Hepatocyte (in vitro differentiated cells): ENCODE data around the gene CELF4. TPM values are rescaled to one million over a fixed set of nuclear protein-coding genes. Genes with fewer than 3 reads are reported as not detected.
A peak's percentile ranks its signal among the peaks of the same experiment; 100 is the strongest.

Experiments used
- DNase-seq: peaks from one replicate; pipeline ENCODE4 v3.0.0-alpha.2; 2016; ENCODE audit warnings: low spot score
- H2AFZ ChIP-seq: fragments of 200-600 bp; sonication (generic); 2 replicates; pipeline ENCODE4 v1.6.0; 2016; ENCODE audit warnings: antibody characterized with exemption, mild to moderate bottlenecking
- H3K27ac ChIP-seq: fragments of 200-600 bp; sonication (generic); 2 replicates; pipeline ENCODE4 v1.5.1; 2016; ENCODE audit warnings: mild to moderate bottlenecking
- H3K27me3 ChIP-seq: fragments of 200-600 bp; sonication (generic); 2 replicates; pipeline ENCODE4 v1.6.1; 2016
- H3K36me3 ChIP-seq: fragments of 200-600 bp; sonication (generic); replicated peaks from 2 replicates; pipeline ENCODE4 v1.5.1; 2016; ENCODE audit warnings: low read depth; ENCODE audit not compliant: insufficient read depth
- H3K4me1 ChIP-seq: fragments of 200-600 bp; sonication (generic); 2 replicates; pipeline ENCODE4 v1.5.1; 2016; ENCODE audit warnings: mild to moderate bottlenecking, moderate library complexity; ENCODE audit not compliant: insufficient read depth
- H3K4me2 ChIP-seq: fragments of 200-600 bp; sonication (generic); 2 replicates; pipeline ENCODE4 v1.6.0; 2016
- H3K4me3 ChIP-seq: fragments of 200-600 bp; sonication (generic); 2 replicates; pipeline ENCODE4 v1.5.1; 2016; ENCODE audit warnings: mild to moderate bottlenecking
- H3K79me2 ChIP-seq: fragments of 200-600 bp; sonication (generic); 2 replicates; pipeline ENCODE4 v1.6.0; 2017; ENCODE audit warnings: mild to moderate bottlenecking
- H3K9me2 ChIP-seq: fragments of 200-600 bp; sonication (generic); replicated peaks from 2 replicates; pipeline ENCODE4 v1.6.0; 2017; ENCODE audit warnings: mild to moderate bottlenecking; ENCODE audit not compliant: insufficient read depth
- H3K9me3 ChIP-seq: fragments of 200-600 bp; sonication (generic); 2 replicates; pipeline ENCODE4 v1.5.1; 2016; ENCODE audit warnings: low read depth, mild to moderate bottlenecking
- H4K20me1 ChIP-seq: fragments of 200-600 bp; sonication (generic); 2 replicates; pipeline ENCODE4 v1.6.0; 2016; ENCODE audit warnings: mild to moderate bottlenecking; ENCODE audit not compliant: insufficient read depth, poor library complexity, severe bottlenecking
- EZH2 ChIP-seq: fragments of 200-600 bp; sonication (generic); IDR thresholded peaks from 2 replicates; pipeline ENCODE4 v1.6.1; 2016; ENCODE audit warnings: antibody characterized with exemption, mild to moderate bottlenecking, borderline replicate concordance
- EZH2phosphoT487 ChIP-seq: fragments of 200-600 bp; sonication (generic); IDR thresholded peaks from one replicate; pipeline ENCODE4 v1.6.1; 2018; ENCODE audit warnings: antibody characterized with exemption, mild to moderate bottlenecking, low read depth, moderate library complexity; ENCODE audit not compliant: unreplicated experiment, severe bottlenecking
- WGBS: methylation state at CpG from one replicate; pipeline ENCODE4 v1.1.6; 2016; ENCODE audit warnings: low lambda C conversion rate; ENCODE audit errors: missing lambda C conversion rate; 5-methylcytosine and 5-hydroxymethylcytosine counted together
- polyA plus RNA-seq: library from polyadenylated mRNA; unstranded; fragments of >200 nt; fragmentation: Nextera tagmentation; extraction: Ambion mirVana; gene quantifications from 2 replicates; pipeline ENCODE4 v1.2.1, GENCODE V29; 2016
- total RNA-seq: library from RNA; depleted of rRNA; stranded (reverse); fragments of >200 nt; gene quantifications from 2 replicates; pipeline ENCODE4 v1.2.3, GENCODE V29; 2014
- TF ChIP-seq, protein P1 (sequence below): fragments of 200-600 bp; sonication (generic); IDR thresholded peaks from 2 replicates; pipeline ENCODE4 v1.5.1; 2016; ENCODE audit warnings: antibody characterized with exemption, mild to moderate bottlenecking; ENCODE audit not compliant: poor library complexity

The CELF4 gene
- total and polyA plus RNA-seq, 2 experiments from 2014 or later = 1.3 to 2.9 TPM

DNA sequence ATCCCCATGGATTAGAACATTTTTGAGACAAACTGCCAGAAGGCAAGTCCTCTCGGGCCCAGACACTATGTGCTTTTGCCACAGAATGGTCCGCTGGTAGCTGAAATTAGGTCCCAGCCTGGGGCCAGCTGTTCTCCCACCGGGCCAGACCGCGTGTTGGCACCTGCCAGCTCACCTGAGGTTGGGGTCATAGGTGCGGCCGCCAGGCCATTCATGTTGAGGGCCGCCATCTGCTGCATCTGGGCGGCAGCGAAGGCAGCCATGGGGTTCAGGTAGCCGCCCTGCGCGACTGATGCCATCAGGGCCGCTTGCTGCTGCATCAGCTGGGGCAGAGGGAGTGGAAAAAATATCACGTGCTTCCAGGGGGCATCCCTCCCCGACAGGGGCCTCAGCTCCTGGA is 292.8 kb downstream of the CELF4 start:
- TF ChIP-seq, protein P1, sequence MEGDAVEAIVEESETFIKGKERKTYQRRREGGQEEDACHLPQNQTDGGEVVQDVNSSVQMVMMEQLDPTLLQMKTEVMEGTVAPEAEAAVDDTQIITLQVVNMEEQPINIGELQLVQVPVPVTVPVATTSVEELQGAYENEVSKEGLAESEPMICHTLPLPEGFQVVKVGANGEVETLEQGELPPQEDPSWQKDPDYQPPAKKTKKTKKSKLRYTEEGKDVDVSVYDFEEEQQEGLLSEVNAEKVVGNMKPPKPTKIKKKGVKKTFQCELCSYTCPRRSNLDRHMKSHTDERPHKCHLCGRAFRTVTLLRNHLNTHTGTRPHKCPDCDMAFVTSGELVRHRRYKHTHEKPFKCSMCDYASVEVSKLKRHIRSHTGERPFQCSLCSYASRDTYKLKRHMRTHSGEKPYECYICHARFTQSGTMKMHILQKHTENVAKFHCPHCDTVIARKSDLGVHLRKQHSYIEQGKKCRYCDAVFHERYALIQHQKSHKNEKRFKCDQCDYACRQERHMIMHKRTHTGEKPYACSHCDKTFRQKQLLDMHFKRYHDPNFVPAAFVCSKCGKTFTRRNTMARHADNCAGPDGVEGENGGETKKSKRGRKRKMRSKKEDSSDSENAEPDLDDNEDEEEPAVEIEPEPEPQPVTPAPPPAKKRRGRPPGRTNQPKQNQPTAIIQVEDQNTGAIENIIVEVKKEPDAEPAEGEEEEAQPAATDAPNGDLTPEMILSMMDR = no peak
- TF ChIP-seq EZH2phosphoT487 (no peak), EZH2 (no peak)
- Histone ChIP-seq H3K36me3 (no peaks in the 10 kb centered on the region), H3K27me3 (no peaks in the 10 kb centered on the region), H3K9me3 (no peaks in the 10 kb centered on the region), H3K79me2 (no peaks in the 10 kb centered on the region), H3K9me2 (no peaks in the 10 kb centered on the region), H3K4me2 (no peak overlapping the region), H4K20me1 (no peaks in the 10 kb centered on the region), H2AFZ (no peak overlapping the region), H3K27ac (no peak overlapping the region), H3K4me3 (no peak overlapping the region), H3K4me1 (no peaks in the 10 kb centered on the region)
- WGBS = 90% methylated on average over 16 of the region's 16 CpGs
- no peak for DNase-seq

DNA sequence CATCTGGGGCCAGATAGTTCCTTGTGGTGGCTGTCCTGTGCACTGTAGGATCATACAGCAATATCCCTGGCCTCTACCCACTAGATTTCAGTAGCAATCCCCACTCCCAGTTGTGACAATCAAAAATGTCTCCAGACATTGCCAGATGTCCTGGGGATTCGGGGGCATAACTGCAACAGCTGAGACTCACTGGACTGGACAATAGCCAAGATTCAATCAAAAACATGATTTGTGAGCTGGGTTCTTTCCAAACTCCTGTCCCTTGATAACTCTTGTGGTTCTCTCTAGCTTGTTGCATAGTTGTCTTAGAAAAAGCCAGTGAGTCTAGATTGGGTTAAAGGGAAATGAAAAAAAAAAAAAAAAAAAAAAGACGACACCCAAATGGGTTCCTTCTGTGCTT is 293.4 kb downstream of the CELF4 start:
- Histone ChIP-seq H3K9me3 (no peaks in the 10 kb centered on the region), H3K4me3 (no peak overlapping the region), H3K4me1 (no peaks in the 10 kb centered on the region), H3K36me3 (no peaks in the 10 kb centered on the region), H4K20me1 (no peaks in the 10 kb centered on the region), H2AFZ (no peak overlapping the region), H3K79me2 (no peaks in the 10 kb centered on the region), H3K9me2 (no peaks in the 10 kb centered on the region), H3K4me2 (no peak overlapping the region), H3K27ac (no peak overlapping the region), H3K27me3 (no peaks in the 10 kb centered on the region)
- 67% methylated on average over 2 of the region's 2 CpGs for WGBS
- TF ChIP-seq, protein P1 = no peak
- TF ChIP-seq EZH2phosphoT487 = no peak
- no peak for TF ChIP-seq EZH2
- DNase-seq = no peak

DNA sequence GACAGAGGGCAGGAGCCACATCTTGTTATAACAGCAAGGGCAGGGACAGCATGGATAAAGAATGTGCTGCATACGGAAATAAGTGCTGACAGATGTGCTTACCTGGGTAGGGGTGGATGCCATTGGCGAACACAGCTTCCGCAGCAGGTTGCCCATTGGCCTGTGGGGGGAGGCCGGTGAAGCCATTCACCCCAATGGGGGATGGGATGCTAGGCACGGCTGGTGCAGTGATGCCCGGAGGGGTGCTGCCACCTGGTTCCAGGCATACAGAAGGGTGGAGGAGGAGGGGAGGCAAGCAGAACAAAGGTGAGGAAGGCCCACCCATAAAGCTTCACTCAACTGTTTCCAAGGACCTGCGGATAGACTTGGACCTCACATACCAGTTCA is 294.9 kb downstream of the CELF4 start:
- Histone ChIP-seq H3K9me2 (no peaks in the 10 kb centered on the region), H3K27me3 (no peaks in the 10 kb centered on the region), H4K20me1 (no peaks in the 10 kb centered on the region), H3K79me2 (no peaks in the 10 kb centered on the region), H3K4me3 (no peak overlapping the region), H3K36me3 (no peaks in the 10 kb centered on the region), H3K9me3 (no peaks in the 10 kb centered on the region), H2AFZ (no peak overlapping the region), H3K27ac (no peak overlapping the region), H3K4me2 (no peak overlapping the region), H3K4me1 (no peaks in the 10 kb centered on the region)
- WGBS = 92% methylated on average over 7 of the region's 7 CpGs
- no peak for DNase-seq
- TF ChIP-seq EZH2phosphoT487 (no peak), EZH2 (no peak)
- TF ChIP-seq, protein P1 = no peak

DNA sequence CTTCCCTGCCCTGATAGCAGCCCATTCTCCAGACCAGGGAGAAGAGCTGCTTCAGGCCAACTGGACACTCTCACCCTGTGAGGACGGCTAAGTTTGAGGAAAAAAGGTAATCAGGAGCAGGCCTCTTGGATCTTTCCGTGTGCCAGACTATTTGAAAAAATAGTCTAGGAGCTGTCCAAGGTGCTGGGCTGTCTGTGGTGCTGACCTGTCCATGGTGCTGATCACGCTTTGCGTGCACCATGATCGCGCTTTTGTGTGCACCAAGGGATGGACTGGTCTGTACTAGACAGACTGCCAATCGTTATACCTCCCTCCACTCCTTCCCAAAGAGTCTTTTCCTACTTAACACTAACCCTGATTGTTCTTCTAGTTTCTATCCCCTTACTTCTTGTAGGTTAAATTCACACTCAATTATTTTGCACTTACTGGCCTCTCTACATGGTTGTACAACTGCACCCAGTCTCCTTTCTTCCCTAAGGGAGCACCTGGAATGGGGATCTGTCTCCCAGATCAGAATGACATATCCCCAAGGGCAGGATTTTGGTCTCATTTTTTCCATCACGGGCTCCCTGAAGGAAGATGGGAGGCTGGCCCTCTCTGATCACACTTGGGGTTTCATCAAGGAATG is 295.4 kb downstream of the CELF4 start:
- H3K4me3 ChIP-seq = no peak overlapping the region
- no peaks in the 10 kb centered on the region for H3K79me2 ChIP-seq
- no peak overlapping the region for H3K27ac ChIP-seq
- H3K4me2 ChIP-seq = no peak overlapping the region
- H3K36me3 ChIP-seq = no peaks in the 10 kb centered on the region
- no peaks in the 10 kb centered on the region for H3K27me3 ChIP-seq
- TF ChIP-seq, protein P1 = no peak
- no peak for TF ChIP-seq EZH2phosphoT487
- TF ChIP-seq EZH2 = no peak
- WGBS = 23% methylated on average over 8 of the region's 8 CpGs
- H4K20me1 ChIP-seq = no peaks in the 10 kb centered on the region
- H3K9me3 ChIP-seq = no peaks in the 10 kb centered on the region
- peak; percentile 84 for DNase-seq
- H3K4me1 ChIP-seq = no peaks in the 10 kb centered on the region
- no peak overlapping the region for H2AFZ ChIP-seq
- H3K9me2 ChIP-seq = no peaks in the 10 kb centered on the region
